H1 (cell line): ENCODE data around the gene GPR18. TPM values are rescaled to one million over a fixed set of nuclear protein-coding genes. Genes with fewer than 3 reads are reported as not detected.

ENCODE experiments used
- CTCF ChIA-PET: fragments of 300-600 bp; sonication (Branson Sonifier 250); formaldehyde crosslinking; loops from one replicate; lab custom pipeline; 2021; ENCODE audit not compliant: partially characterized antibody; lab: Charles Lee
- POLR2A ChIA-PET: fragments of 300-600 bp; sonication (Branson Sonifier 250); formaldehyde crosslinking; loops from one replicate; lab custom pipeline; 2021; ENCODE audit warnings: inconsistent platforms; ENCODE audit not compliant: partially characterized antibody; lab: Charles Lee
- DNase-seq, 2 experiments: peaks; one replicate each; pipeline versions ENCODE4 v3.0.0 to v3.0.0-alpha.2; 2010 to 2022; ENCODE audit warnings: low spot score in 2 of 2, low read depth in 1 of 2, mixed read lengths in 1 of 2
- FAIRE-seq: peaks from 2 replicates; lab custom pipeline; 2011; peaks lifted over from hg19 to GRCh38; lab: Jason Lieb, UNC
- H2AFZ ChIP-seq: 2 replicates; pipeline ENCODE4 v1.8.1; 2012; ENCODE audit warnings: low read length, inconsistent platforms
- H2AK5ac ChIP-seq: 2 replicates; pipeline ENCODE4 v1.6.1; 2013; ENCODE audit warnings: low read depth, low read length
- H2BK120ac ChIP-seq: replicated peaks from 2 replicates; pipeline ENCODE3; 2013; ENCODE audit warnings: low read depth, low read length, inconsistent platforms
- H2BK12ac ChIP-seq: 2 replicates; pipeline ENCODE4 v1.6.1; 2013; ENCODE audit warnings: low read depth, low read length
- H2BK15ac ChIP-seq: 2 replicates; pipeline ENCODE4 v1.6.1; 2013; ENCODE audit warnings: low read length
- H2BK20ac ChIP-seq: 2 replicates; pipeline ENCODE4 v1.6.1; 2013; ENCODE audit warnings: low read length
- H2BK5ac ChIP-seq: 2 replicates; pipeline ENCODE4 v1.6.1; 2013; ENCODE audit warnings: low read depth, low read length
- H3K14ac ChIP-seq: 2 replicates; pipeline ENCODE4 v1.6.1; 2013; ENCODE audit warnings: inconsistent platforms; ENCODE audit not compliant: insufficient read length
- H3K18ac ChIP-seq: 2 replicates; pipeline ENCODE4 v1.6.1; 2013; ENCODE audit warnings: low read length; ENCODE audit errors: extremely low read depth
- H3K23ac ChIP-seq: 2 replicates; pipeline ENCODE4 v1.6.1; 2013; ENCODE audit warnings: inconsistent platforms; ENCODE audit not compliant: insufficient read length
- H3K23me2 ChIP-seq: 2 replicates; pipeline ENCODE4 v1.6.1; 2013; ENCODE audit warnings: low read depth, low read length
- H3K27ac ChIP-seq: 2 replicates; pipeline ENCODE4 v1.6.1; 2011; ENCODE audit warnings: low read depth, low read length, inconsistent platforms
- H3K27me3 ChIP-seq, 4 experiments: replicated peaks in 1 of 4; 1 replicate in 1 of 4; 2 replicates in 3 of 4; pipeline versions ENCODE4 v1.6.1 to v1.8.1; 2011 to 2013; ENCODE audit warnings: low read length in 3 of 4, mild to moderate bottlenecking in 3 of 4, inconsistent platforms in 2 of 4, mixed read lengths in 2 of 4, moderate library complexity in 1 of 4; ENCODE audit not compliant: control insufficient read depth in 3 of 4, insufficient read depth in 3 of 4; ENCODE audit errors: extremely low read depth in 1 of 4
- H3K36me3 ChIP-seq, 4 experiments: 2 replicates each; pipeline versions ENCODE4 v1.6.1 to v1.8.1; 2011 to 2013; ENCODE audit warnings: mild to moderate bottlenecking in 4 of 4, low read length in 3 of 4, moderate library complexity in 2 of 4, control low read depth in 1 of 4, inconsistent platforms in 1 of 4; ENCODE audit not compliant: insufficient read depth in 4 of 4, control insufficient read depth in 2 of 4
- H3K4ac ChIP-seq: replicated peaks from 2 replicates; pipeline ENCODE3; 2013; ENCODE audit warnings: low read length, low read depth, mixed read lengths, inconsistent platforms; ENCODE audit not compliant: insufficient read length
- H3K4me1 ChIP-seq, 4 experiments: replicated peaks in 1 of 4; 1 replicate in 1 of 4; 2 replicates in 3 of 4; pipeline versions ENCODE4 v1.6.1 to v1.8.1; 2011 to 2013; ENCODE audit warnings: low read length in 3 of 4, inconsistent platforms in 2 of 4, mixed read lengths in 1 of 4; ENCODE audit not compliant: insufficient read depth in 4 of 4, control insufficient read depth in 3 of 4
- H3K4me2 ChIP-seq, 2 experiments: 2 replicates each; pipeline versions ENCODE4 v1.6.1 to v1.8.1; 2011 to 2013; ENCODE audit warnings: low read depth in 2 of 2, low read length in 2 of 2, control low read depth in 1 of 2, inconsistent platforms in 1 of 2, mild to moderate bottlenecking in 1 of 2; ENCODE audit not compliant: insufficient read depth in 1 of 2
- H3K4me3 ChIP-seq, 4 experiments: fragments of 200-600, 300-600 bp in 1 of 4; sonication (generic), shearing (Covaris generic), sonication (Bioruptor Twin) in 1 of 4; 2 replicates each; pipeline versions ENCODE4 v1.5.1 to v1.8.1; 2011 to 2016; ENCODE audit warnings: low read length in 4 of 4, low read depth in 3 of 4, control low read depth in 2 of 4, inconsistent platforms in 2 of 4, mild to moderate bottlenecking in 2 of 4, mixed read lengths in 1 of 4, moderate library complexity in 1 of 4; ENCODE audit not compliant: insufficient read depth in 2 of 4; ENCODE audit errors: extremely low read depth in 1 of 4
- H3K56ac ChIP-seq: replicated peaks from 2 replicates; pipeline ENCODE3; 2013; ENCODE audit warnings: low read depth, mild to moderate bottlenecking, mixed read lengths, low read length, inconsistent platforms; ENCODE audit not compliant: insufficient read length
- H3K79me1 ChIP-seq: 2 replicates; pipeline ENCODE4 v1.6.1; 2013; ENCODE audit warnings: low read depth, low read length, control low read depth
- H3K79me2 ChIP-seq, 2 experiments: 2 replicates each; pipeline versions ENCODE4 v1.6.1 to v1.8.1; 2012 to 2013; ENCODE audit warnings: low read length in 2 of 2, mild to moderate bottlenecking in 2 of 2, inconsistent platforms in 1 of 2; ENCODE audit not compliant: insufficient read depth in 2 of 2, control insufficient read depth in 1 of 2
- H3K9ac ChIP-seq, 4 experiments: replicated peaks in 1 of 4; 1 replicate in 1 of 4; 2 replicates in 3 of 4; pipeline versions ENCODE4 v1.6.1 to v1.8.1; 2011 to 2013; ENCODE audit warnings: low read depth in 3 of 4, low read length in 3 of 4, control low read depth in 2 of 4, mild to moderate bottlenecking in 2 of 4, moderate library complexity in 2 of 4, inconsistent platforms in 1 of 4; ENCODE audit errors: extremely low read depth in 1 of 4
- H3K9me3 ChIP-seq, 2 experiments: 2 replicates each; pipeline versions ENCODE4 v1.6.1 to v1.8.1; 2012 to 2013; ENCODE audit warnings: mild to moderate bottlenecking in 2 of 2, moderate library complexity in 2 of 2, control low read depth in 1 of 2, inconsistent platforms in 1 of 2, low read depth in 1 of 2, low read length in 1 of 2, mixed read lengths in 1 of 2; ENCODE audit not compliant: insufficient read depth in 2 of 2
- H4K20me1 ChIP-seq, 2 experiments: replicated peaks in 1 of 2; 2 replicates each; pipeline versions ENCODE3 to v1.8.1; 2011 to 2013; ENCODE audit warnings: inconsistent platforms in 2 of 2, low read length in 2 of 2, mild to moderate bottlenecking in 1 of 2; ENCODE audit not compliant: insufficient read depth in 2 of 2, control insufficient read depth in 1 of 2
- H4K5ac ChIP-seq: 2 replicates; pipeline ENCODE4 v1.6.1; 2013; ENCODE audit warnings: low read length, low read depth, mixed read lengths, inconsistent platforms; ENCODE audit not compliant: insufficient read length
- H4K8ac ChIP-seq: 2 replicates; pipeline ENCODE4 v1.8.0; 2013; ENCODE audit warnings: mild to moderate bottlenecking, moderate library complexity, low read length, inconsistent platforms; ENCODE audit not compliant: insufficient read depth; ENCODE audit errors: extremely low read depth
- H4K91ac ChIP-seq: replicated peaks from 2 replicates; pipeline ENCODE3; 2013; ENCODE audit warnings: low read length, mixed read lengths, inconsistent platforms; ENCODE audit not compliant: insufficient read length
- WGBS, 2 experiments: shearing (Covaris generic) in 1 of 2; methylation state at CpG; one replicate each; pipeline versions ENCODE4 v1.1.6 to v1.1.7; 2013 to 2015; ENCODE audit warnings: low lambda C conversion rate in 2 of 2, mixed read lengths in 2 of 2, inconsistent platforms in 1 of 2, low coverage in 1 of 2, missing lambda C conversion rate in 1 of 2; ENCODE audit not compliant: insufficient replicate concordance in 2 of 2, insufficient coverage in 1 of 2, insufficient read length in 1 of 2; ENCODE audit errors: extremely low coverage in 1 of 2, missing lambda C conversion rate in 1 of 2; 5-methylcytosine and 5-hydroxymethylcytosine counted together
- polyA plus RNA-seq, 7 experiments: library from polyadenylated mRNA; depleted of rRNA in 3 of 7; stranded (reverse) in 5 of 7; unstranded in 2 of 7; fragments of >200 nt in 5 of 7; fragments of 200-250 nt in 2 of 7; gene quantifications; 1 replicate in 5 of 7; 2 replicates in 1 of 7; 4 replicates in 1 of 7; pipeline versions ENCODE4 v1.2.1 to v1.2.3, GENCODE V29; 2011 to 2013; ENCODE audit warnings: missing spikeins in 2 of 7, mixed read lengths in 2 of 7
- total RNA-seq: library from RNA; stranded (reverse); fragmentation: NEBNext Ultra II Directional; extraction: Animal tissue kit (Norgen Biotek cat#: 25700); gene quantifications from 2 replicates; pipeline ENCODE4 v1.2.1, GENCODE V29; 2021
- TF ChIP-seq, protein P1 (sequence below): IDR thresholded peaks from 2 replicates; pipeline ENCODE4 v1.6.1; 2012; ENCODE audit warnings: inconsistent platforms

Gene GPR18
- total and polyA plus RNA-seq, 2 of the 8 experiments (the other 6 are each of a cell fraction or from before 2014, with no cell fraction given) = not detected

DNA sequence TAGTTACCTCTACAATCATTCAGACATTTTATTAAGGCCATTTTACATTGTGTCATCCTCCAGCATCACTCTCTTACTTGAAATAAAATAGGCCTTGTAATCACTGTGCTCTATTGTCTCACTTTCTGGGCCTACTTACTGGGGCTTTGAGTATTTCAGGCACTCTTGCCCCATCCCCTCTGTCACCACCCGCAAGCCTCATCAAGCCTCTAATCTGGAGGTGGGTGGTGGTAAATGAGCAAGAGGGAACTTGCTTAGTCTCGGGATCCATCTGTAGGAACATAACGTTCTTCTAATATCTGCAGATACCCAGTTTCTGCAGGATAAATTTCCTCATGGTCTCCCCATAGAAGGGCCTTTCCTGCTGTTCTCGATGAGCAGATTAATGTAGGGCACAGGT, 19.4 kb upstream of the GPR18 start:
- ChIA-PET POLR2A (no interaction called here), CTCF (no interaction called here)
- no peaks in the 10 kb centered on the region for H3K23me2 ChIP-seq
- WGBS, 2 experiments = 99% methylated on average over 4 of the region's 4 CpGs; no CpG with 5 or more reads in 1 of the 2 experiments
- H3K4me3 ChIP-seq = no peak overlapping the region
- H3K9me3 ChIP-seq = no peaks in the 10 kb centered on the region
- H4K8ac ChIP-seq = no peak overlapping the region
- no peak overlapping the region for H4K5ac ChIP-seq
- no peak for DNase-seq
- H3K23ac ChIP-seq = no peak overlapping the region
- FAIRE-seq = no peak
- H4K20me1 ChIP-seq = peaks cover 4 to 9% of the 10 kb centered on the region in 2 experiments
- H3K4me2 ChIP-seq = no peak overlapping the region
- H4K91ac ChIP-seq = no peak overlapping the region
- no peak overlapping the region for H2BK120ac ChIP-seq
- H3K27ac ChIP-seq = no peak overlapping the region
- no peak overlapping the region for H2BK15ac ChIP-seq
- no peaks in the 10 kb centered on the region for H3K79me2 ChIP-seq
- no peaks in the 10 kb centered on the region for H3K27me3 ChIP-seq
- no peak overlapping the region for H3K14ac ChIP-seq
- H3K9ac ChIP-seq = no peak overlapping the region
- no peak overlapping the region for H2BK20ac ChIP-seq
- no peaks in the 10 kb centered on the region; a peak in 1 of 8 replicates for H3K36me3 ChIP-seq
- H3K18ac ChIP-seq = no peak overlapping the region
- no peak overlapping the region for H3K56ac ChIP-seq
- no peak overlapping the region for H3K4ac ChIP-seq
- H2AFZ ChIP-seq = no peak overlapping the region
- H3K79me1 ChIP-seq = no peaks in the 10 kb centered on the region; the same call in 1 of the 2 replicates
- H3K4me1 ChIP-seq = peaks cover 0 to 13% (median 4%) of the 10 kb centered on the region in 4 experiments; a peak in 5 of 7 replicates
- no peak overlapping the region for H2AK5ac ChIP-seq
- H2BK5ac ChIP-seq = no peak overlapping the region
- H2BK12ac ChIP-seq = no peak overlapping the region
- TF ChIP-seq, protein P1, sequence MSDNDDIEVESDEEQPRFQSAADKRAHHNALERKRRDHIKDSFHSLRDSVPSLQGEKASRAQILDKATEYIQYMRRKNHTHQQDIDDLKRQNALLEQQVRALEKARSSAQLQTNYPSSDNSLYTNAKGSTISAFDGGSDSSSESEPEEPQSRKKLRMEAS = no peak
